Testis (tissue), 2 donors: Measurements from ENCODE around the gene KLHL2.

Experiments
- CTCF ChIP-seq, 3 experiments: fragments of 450-650 bp in 2 of 3; fragments of 200-600 bp in 1 of 3; sonication (generic) in 1 of 3; IDR thresholded peaks; one replicate each; pipeline ENCODE4 v1.5.1; 2016 to 2019; ENCODE audit warnings: antibody characterized with exemption in 3 of 3, mild to moderate bottlenecking in 2 of 3, moderate library complexity in 1 of 3
- POLR2A ChIP-seq: fragments of 450-650 bp; IDR thresholded peaks from one replicate; pipeline ENCODE4 v1.6.1; 2017; ENCODE audit warnings: antibody characterized with exemption, mild to moderate bottlenecking, moderate library complexity

- TF ChIP-seq POLR2A (no peak), CTCF (IDR thresholded peaks at IDR 0.05) (no peak)
Measured at GRCh38 chr4:165331359-165331758, 124.0 kb downstream of the KLHL2 start.
